PFSK-1 (cell line): Measurements from ENCODE around the gene TBC1D16.

Experiments used
- FOXP2 ChIP-seq: optimal IDR thresholded peaks from 2 replicates; pipeline ENCODE3; 2011; ENCODE audit warnings: borderline replicate concordance, control low read depth, inconsistent platforms; ENCODE audit not compliant: insufficient read depth; ENCODE audit errors: extremely low read length, extremely low read depth
- POLR2AphosphoS5 ChIP-seq: IDR thresholded peaks from 2 replicates; pipeline ENCODE4 v1.6.1; 2012; ENCODE audit warnings: low read depth, mild to moderate bottlenecking, control low read depth, low read length, moderate library complexity
- REST ChIP-seq, 2 experiments: IDR thresholded peaks; 2 replicates each; pipeline versions ENCODE4 v1.6.1 to v1.8.0; 2011 to 2012; ENCODE audit warnings: low read depth in 2 of 2, low read length in 2 of 2, control low read depth in 1 of 2, inconsistent platforms in 1 of 2, mild to moderate bottlenecking in 1 of 2, moderate library complexity in 1 of 2; ENCODE audit not compliant: insufficient read depth in 1 of 2
- SIN3A ChIP-seq: IDR thresholded peaks from 2 replicates; pipeline ENCODE4 v1.6.1; 2012; ENCODE audit warnings: mild to moderate bottlenecking, low read length, moderate library complexity, borderline replicate concordance; ENCODE audit not compliant: insufficient read depth
- TAF1 ChIP-seq: IDR thresholded peaks from 2 replicates; pipeline ENCODE4 v1.6.1; 2012; ENCODE audit warnings: low read length, control low read depth, borderline replicate concordance; ENCODE audit not compliant: insufficient read depth

TBC1D16 gene

GRCh38 chr17:80035937-80036714 is 454 bp upstream of the TBC1D16 start, which contains the start of gene CCDC40:
Gene CCDC40 (plus strand): TSS chr17:80036642. CDS start chr17:80036663, 21 bp downstream.
- TF ChIP-seq REST (IDR thresholded peaks at IDR 0.05; ENCODE audit: insufficient read depth in 1 of 2, low read depth in 2 of 2, low read length in 2 of 2) (no peak), TAF1 (no peak; the same call in 1 of the 2 replicates), POLR2AphosphoS5 (peak; percentile 85), FOXP2 (peak; percentile 75), SIN3A (peak; percentile 57; the same call in 1 of the 2 replicates)

GRCh38 chr17:80034791-80035686 is 633 bp downstream of the TBC1D16 start:
- no peak for TF ChIP-seq SIN3A

GRCh38 chr17:80033840-80034239 is 1.8 kb downstream of the TBC1D16 start:
- TF ChIP-seq TAF1 (no peak), POLR2AphosphoS5 (no peak), FOXP2 (no peak), REST (IDR thresholded peaks at IDR 0.05; ENCODE audit: insufficient read depth in 1 of 2, low read depth in 2 of 2, low read length in 2 of 2) (no peak), SIN3A (no peak)

- TF ChIP-seq REST (IDR thresholded peaks at IDR 0.05; ENCODE audit: insufficient read depth in 1 of 2, low read depth in 2 of 2, low read length in 2 of 2): no peak
- TF ChIP-seq POLR2AphosphoS5: no peak
- no peak for TF ChIP-seq TAF1
- no peak for TF ChIP-seq SIN3A
- no peak for TF ChIP-seq FOXP2
These were observed 3.0 kb downstream of the TBC1D16 start for GRCh38 chr17:80032614-80033171.

- no peak for TF ChIP-seq SIN3A
These were observed 3.8 kb downstream of the TBC1D16 start for GRCh38 chr17:80031691-80032430.
